ENCODE measurements around the gene MOB3B.

MOB3B gene

DNA sequence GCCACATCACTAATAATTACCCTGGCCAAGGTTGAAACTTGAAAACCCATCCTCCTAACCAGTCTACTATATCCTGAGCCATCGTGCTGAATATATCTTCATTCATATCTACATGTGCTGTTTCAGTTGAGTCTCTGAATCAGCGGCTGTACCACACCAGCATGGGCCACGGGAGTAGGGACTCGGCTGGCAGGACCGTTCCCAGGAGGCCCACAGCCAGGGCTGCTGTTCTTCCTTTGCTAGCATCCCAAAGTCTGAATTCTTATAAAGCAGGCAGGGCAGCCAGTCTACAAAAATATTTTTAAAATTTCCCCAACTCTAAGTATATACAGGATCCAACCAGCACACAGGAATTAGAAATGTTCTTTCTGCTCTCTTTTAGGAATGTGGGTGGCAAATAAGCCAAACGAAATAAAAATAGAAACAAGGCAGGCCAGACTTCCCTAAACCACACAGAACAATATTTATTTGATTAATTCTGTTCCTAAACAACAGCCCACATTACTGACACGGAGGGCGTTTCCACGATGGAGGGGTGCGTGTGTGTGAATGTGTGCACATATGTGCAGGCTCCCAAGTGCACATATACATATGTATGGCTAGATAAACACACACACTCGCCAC lies 189.8 kb downstream of the MOB3B start:
- in situ Hi-C loops (cut with HindIII; ENCODE audit: low pct_ligation_motif_present, low sequenced_read_pairs), result loop anchor here (25.0 kb wide), 1 partner anchor 173 kb away; the partner anchor contains the start of gene IFNK
- no peak for DNase-seq
- no peak overlapping the region for H3K27ac ChIP-seq

DNA sequence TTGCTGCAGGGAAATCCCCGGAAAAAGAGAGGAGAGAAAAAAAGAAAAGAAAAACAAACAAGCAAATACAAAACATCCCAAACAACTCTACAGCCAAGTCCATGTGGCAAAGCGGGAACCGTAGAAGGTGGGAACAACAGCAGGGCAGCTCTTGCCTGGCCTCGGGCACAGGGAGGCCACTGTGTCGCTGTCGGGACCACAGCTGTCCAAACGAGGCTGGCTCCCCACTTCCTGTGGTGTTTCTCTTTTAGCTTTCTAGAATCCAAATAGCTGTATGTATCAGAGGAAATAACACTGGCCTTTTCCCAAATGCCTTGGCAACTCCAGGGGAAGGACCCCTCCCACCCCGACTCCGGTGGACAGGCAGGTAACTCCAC lies 191.1 kb downstream of the MOB3B start:
- in situ Hi-C loops (cut with HindIII; ENCODE audit: low pct_ligation_motif_present, low sequenced_read_pairs), result loop anchor here (25.0 kb wide), 1 partner anchor 174 kb away; the partner anchor contains the start of gene IFNK
- Histone ChIP-seq H3K27me3 (replicated peaks) (no peaks in the 10 kb centered on the region), H3K27ac (no peak overlapping the region), H3K4me3 (ENCODE audit: low read depth, low read length) (no peak overlapping the region), H3K36me3 (replicated peaks) (no peaks in the 10 kb centered on the region)
- DNase-seq, result no peak
- TF ChIP-seq, protein P1, sequence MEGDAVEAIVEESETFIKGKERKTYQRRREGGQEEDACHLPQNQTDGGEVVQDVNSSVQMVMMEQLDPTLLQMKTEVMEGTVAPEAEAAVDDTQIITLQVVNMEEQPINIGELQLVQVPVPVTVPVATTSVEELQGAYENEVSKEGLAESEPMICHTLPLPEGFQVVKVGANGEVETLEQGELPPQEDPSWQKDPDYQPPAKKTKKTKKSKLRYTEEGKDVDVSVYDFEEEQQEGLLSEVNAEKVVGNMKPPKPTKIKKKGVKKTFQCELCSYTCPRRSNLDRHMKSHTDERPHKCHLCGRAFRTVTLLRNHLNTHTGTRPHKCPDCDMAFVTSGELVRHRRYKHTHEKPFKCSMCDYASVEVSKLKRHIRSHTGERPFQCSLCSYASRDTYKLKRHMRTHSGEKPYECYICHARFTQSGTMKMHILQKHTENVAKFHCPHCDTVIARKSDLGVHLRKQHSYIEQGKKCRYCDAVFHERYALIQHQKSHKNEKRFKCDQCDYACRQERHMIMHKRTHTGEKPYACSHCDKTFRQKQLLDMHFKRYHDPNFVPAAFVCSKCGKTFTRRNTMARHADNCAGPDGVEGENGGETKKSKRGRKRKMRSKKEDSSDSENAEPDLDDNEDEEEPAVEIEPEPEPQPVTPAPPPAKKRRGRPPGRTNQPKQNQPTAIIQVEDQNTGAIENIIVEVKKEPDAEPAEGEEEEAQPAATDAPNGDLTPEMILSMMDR (IDR thresholded peaks at IDR 0.05; ENCODE audit: low read depth, low read length, missing control alignments), result no peak

More for the DNA sequence above, 189.8 kb downstream of the MOB3B start:
- H3K4me3 ChIP-seq (ENCODE audit: low read depth, low read length), result no peak overlapping the region
- no peaks in the 10 kb centered on the region for H3K27me3 ChIP-seq (replicated peaks)
- TF ChIP-seq, protein P1 (IDR thresholded peaks at IDR 0.05; ENCODE audit: low read depth, low read length, missing control alignments), result no peak
- H3K36me3 ChIP-seq (replicated peaks), result no peaks in the 10 kb centered on the region

DNA sequence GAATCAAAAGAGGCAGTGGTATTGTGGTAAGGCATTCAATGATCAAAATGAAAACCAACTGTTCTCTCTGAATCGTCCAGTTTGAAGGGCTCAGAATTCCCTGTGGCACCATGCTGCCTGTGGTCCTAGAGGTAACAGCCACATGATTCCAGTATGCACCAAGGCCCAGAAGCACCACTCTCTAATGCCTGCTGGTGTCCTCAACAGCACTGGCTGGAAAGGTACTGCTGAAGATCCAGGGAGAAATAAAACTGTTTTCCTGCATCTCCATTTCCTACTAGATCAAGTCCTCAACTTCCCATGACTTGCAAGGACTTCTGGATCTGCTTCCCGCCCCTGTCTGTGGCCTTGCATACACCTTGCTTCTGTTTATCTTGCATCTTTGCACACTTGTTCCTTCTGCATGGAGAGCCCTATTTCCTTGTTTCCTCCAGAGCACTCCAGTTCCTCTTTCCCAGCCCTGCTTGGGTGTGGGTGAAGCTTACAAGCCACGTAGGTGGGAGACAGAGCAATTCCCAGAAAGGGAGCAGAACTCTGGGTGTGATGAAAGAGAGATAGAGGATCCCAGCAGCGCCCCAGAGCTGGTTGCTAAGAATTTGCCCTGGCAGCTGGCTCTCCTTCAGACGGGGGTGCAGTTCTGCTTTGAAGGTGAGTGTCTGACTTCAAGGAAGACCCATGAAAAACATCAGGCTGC lies 191.6 kb downstream of the MOB3B start:
- TF ChIP-seq, protein P1 (IDR thresholded peaks at IDR 0.05; ENCODE audit: low read depth, low read length, missing control alignments), result no peak
- no peaks in the 10 kb centered on the region for H3K36me3 ChIP-seq (replicated peaks)
- no peaks in the 10 kb centered on the region for H3K27me3 ChIP-seq (replicated peaks)
- DNase-seq, result no peak
- no peak overlapping the region for H3K27ac ChIP-seq
- no peak overlapping the region for H3K4me3 ChIP-seq (ENCODE audit: low read depth, low read length)
- in situ Hi-C loops (cut with HindIII; ENCODE audit: low pct_ligation_motif_present, low sequenced_read_pairs), result loop anchor here (25.0 kb wide), 1 partner anchor 174 kb away; the partner anchor contains the start of gene IFNK

DNA sequence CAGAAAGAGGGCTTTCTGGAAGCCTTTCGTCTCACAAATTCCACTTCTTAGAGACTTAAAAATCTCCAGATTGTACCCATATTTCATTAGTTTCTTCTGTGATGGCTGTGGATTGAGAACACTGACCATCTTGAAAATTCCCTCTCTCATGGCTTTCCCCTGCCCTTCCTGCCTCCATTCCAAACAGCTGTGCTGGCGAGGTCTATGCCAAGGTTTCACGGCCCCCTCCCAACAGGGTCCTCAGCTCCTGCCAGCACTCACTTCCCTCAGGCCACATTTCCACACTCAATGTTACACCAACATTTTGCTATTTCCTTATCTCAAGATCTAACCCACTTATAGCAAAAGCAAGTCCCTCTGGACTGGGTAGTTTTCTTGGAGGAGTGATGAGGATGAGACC lies 192.4 kb downstream of the MOB3B start:
- Histone ChIP-seq H3K36me3 (replicated peaks) (no peaks in the 10 kb centered on the region), H3K27me3 (replicated peaks) (no peaks in the 10 kb centered on the region), H3K4me3 (ENCODE audit: low read depth, low read length) (no peak overlapping the region), H3K27ac (no peak overlapping the region)
- in situ Hi-C loops (cut with HindIII; ENCODE audit: low pct_ligation_motif_present, low sequenced_read_pairs), result loop anchor here (25.0 kb wide), 1 partner anchor 175 kb away; the partner anchor contains the start of gene IFNK
- TF ChIP-seq, protein P1 (IDR thresholded peaks at IDR 0.05; ENCODE audit: low read depth, low read length, missing control alignments), result no peak
- no peak for DNase-seq

DNA sequence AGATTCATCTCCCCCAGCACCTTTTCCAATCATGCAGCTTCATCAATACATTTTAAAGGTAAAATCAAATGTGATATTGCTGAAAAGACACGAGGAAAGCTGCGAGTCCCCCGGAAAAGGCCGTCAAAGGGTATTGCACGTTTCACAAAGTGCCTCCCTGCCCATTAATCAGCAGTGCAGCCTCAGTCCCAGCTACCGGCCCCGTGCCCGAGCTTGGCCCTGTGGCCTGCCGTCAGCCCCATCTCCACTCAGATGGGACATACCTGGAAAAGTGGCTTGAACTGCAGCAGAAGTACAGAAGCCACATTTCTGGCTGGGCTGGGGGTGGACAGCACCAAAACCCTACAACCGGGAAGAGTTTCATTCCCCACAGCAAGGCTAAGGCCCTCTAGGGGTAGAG lies 192.8 kb downstream of the MOB3B start:
- TF ChIP-seq, protein P1 (IDR thresholded peaks at IDR 0.05; ENCODE audit: low read depth, low read length, missing control alignments), result no peak
- Histone ChIP-seq H3K36me3 (replicated peaks) (no peaks in the 10 kb centered on the region), H3K4me3 (ENCODE audit: low read depth, low read length) (no peak overlapping the region), H3K27me3 (replicated peaks) (no peaks in the 10 kb centered on the region), H3K27ac (no peak overlapping the region)
- in situ Hi-C loops (cut with HindIII; ENCODE audit: low pct_ligation_motif_present, low sequenced_read_pairs), result loop anchor here (25.0 kb wide), 1 partner anchor 175 kb away; the partner anchor contains the start of gene IFNK
- no peak for DNase-seq

Measured in brain microvascular endothelial cell (primary cell).